HepG2 (cell line): ENCODE results near the gene SLC5A5.

Experiments used
- MAZ ChIP-seq, 2 experiments: sonication (generic) in 1 of 2; formaldehyde crosslinking in 1 of 2; IDR thresholded peaks; 2 replicates each; pipeline versions ENCODE4 v1.5.0 to v1.6.1; 2012 to 2020; ENCODE audit warnings: low read depth in 2 of 2, mild to moderate bottlenecking in 2 of 2, borderline replicate concordance in 1 of 2, improper control_type of control experiment in 1 of 2, low read length in 1 of 2, missing genetic modification reagents in 1 of 2, moderate library complexity in 1 of 2
- PCBP1 ChIP-seq: fragments of 200-400 bp; formaldehyde crosslinking; IDR thresholded peaks from 2 replicates; pipeline ENCODE4 v1.6.1; 2017; ENCODE audit warnings: mild to moderate bottlenecking, low read depth, low read length, borderline replicate concordance
- TF ChIP-seq, protein P1 (sequence below): sonication (generic); formaldehyde crosslinking; IDR thresholded peaks from 2 replicates; pipeline ENCODE4 v1.5.0; 2020; ENCODE audit warnings: missing genetic modification reagents

DNA sequence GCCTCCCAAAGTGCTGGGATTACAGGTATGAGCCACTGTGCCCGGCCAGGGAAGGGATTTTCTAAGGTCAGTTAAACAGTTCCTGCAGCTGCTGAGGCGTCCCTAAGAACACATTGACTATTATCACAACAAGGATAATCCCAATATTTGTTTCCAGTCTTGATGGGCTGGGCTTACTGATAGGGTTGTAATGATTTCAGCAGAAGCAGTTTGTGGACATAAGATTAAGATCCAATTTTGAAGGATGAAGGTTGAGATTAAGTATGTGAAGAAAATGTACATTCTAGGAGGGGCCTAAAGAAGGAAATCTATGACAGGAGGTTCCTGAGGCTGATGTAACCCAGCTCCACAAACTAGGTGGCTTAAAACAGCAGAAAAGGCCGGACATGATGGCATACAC is 50.4 kb downstream of the SLC5A5 start:
- TF ChIP-seq, protein P1, sequence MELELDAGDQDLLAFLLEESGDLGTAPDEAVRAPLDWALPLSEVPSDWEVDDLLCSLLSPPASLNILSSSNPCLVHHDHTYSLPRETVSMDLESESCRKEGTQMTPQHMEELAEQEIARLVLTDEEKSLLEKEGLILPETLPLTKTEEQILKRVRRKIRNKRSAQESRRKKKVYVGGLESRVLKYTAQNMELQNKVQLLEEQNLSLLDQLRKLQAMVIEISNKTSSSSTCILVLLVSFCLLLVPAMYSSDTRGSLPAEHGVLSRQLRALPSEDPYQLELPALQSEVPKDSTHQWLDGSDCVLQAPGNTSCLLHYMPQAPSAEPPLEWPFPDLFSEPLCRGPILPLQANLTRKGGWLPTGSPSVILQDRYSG (CRISPR knock-in tag) = no peak
- no peak for TF ChIP-seq MAZ (IDR thresholded peaks at IDR 0.05; ENCODE audit: borderline replicate concordance, low read depth, low read length)
- TF ChIP-seq MAZ (CRISPR knock-in tag; IDR thresholded peaks at IDR 0.05; ENCODE audit: low read depth) = no peak
- TF ChIP-seq PCBP1 = no peak
